Effector CD4-positive, alpha-beta T cell (primary cell): ENCODE data around the gene HYAL2.
"Not testable (repeated sequence)": the region's sequence is repeated elsewhere in the genome, so short reads cannot be mapped to it uniquely, and the experiment has no call there.

ENCODE experiments used
- DNase-seq: peaks from one replicate; pipeline ENCODE4 v3.0.0-alpha.2; 2020

The HYAL2 gene

GRCh38 chr3:50288387-50289007, 34.0 kb downstream of the HYAL2 start:
- no peak for DNase-seq

- no peak for DNase-seq
Observed at GRCh38 chr3:50287262-50287661, 35.3 kb downstream of the HYAL2 start.

- no peak for DNase-seq
Observed at GRCh38 chr3:50286322-50287227, 36.0 kb downstream of the HYAL2 start.

GRCh38 chr3:50284121-50284520, 38.4 kb downstream of the HYAL2 start:
- not testable (repeated sequence) for DNase-seq

- DNase-seq, result no peak
Observed at GRCh38 chr3:50279255-50280016, 43.1 kb downstream of the HYAL2 start.

GRCh38 chr3:50278880-50279224, 43.7 kb downstream of the HYAL2 start, which contains the start of gene LSMEM2:
LSMEM2 (plus strand) TSS chr3:50279087; CDS start chr3:50279114, 27 bp downstream.
- DNase-seq, result no peak

- no peak for DNase-seq
Observed at GRCh38 chr3:50278123-50278879, 44.2 kb downstream of the HYAL2 start.

GRCh38 chr3:50276762-50277101, 45.8 kb downstream of the HYAL2 start:
- no peak for DNase-seq

GRCh38 chr3:50275996-50276761, 46.4 kb downstream of the HYAL2 start:
- no peak for DNase-seq

GRCh38 chr3:50275141-50275995, 47.2 kb downstream of the HYAL2 start:
- no peak for DNase-seq

- peak; percentile 63 for DNase-seq
Observed at GRCh38 chr3:50274371-50275104, 48.0 kb downstream of the HYAL2 start.

- no peak for DNase-seq
Observed at GRCh38 chr3:50273689-50274065, 48.9 kb downstream of the HYAL2 start.

- peak; percentile 83 for DNase-seq
Observed at GRCh38 chr3:50272911-50273688, 49.4 kb downstream of the HYAL2 start.

- DNase-seq, result not testable (repeated sequence)
Observed at GRCh38 chr3:50272538-50272910, 50.0 kb downstream of the HYAL2 start.

- DNase-seq, result no peak
Observed at GRCh38 chr3:50271314-50271936, 51.1 kb downstream of the HYAL2 start.

GRCh38 chr3:50270422-50271224, 51.9 kb downstream of the HYAL2 start:
- no peak for DNase-seq

GRCh38 chr3:50269977-50270413, 52.5 kb downstream of the HYAL2 start:
- no peak for DNase-seq

- DNase-seq, result no peak
Observed at GRCh38 chr3:50269460-50269859, 53.1 kb downstream of the HYAL2 start.
